K562 (cell line): ENCODE results near the gene AQP2. TPM values are rescaled to one million over a fixed set of nuclear protein-coding genes. Genes with fewer than 3 reads are reported as not detected.

Experiments used
- CCAR2 ChIP-seq: fragments of 200-400 bp; formaldehyde crosslinking; IDR thresholded peaks from 2 replicates; pipeline ENCODE4 v1.6.1; 2017; ENCODE audit warnings: mild to moderate bottlenecking, low read depth, low read length
- FOXA3 ChIP-seq, 2 experiments: fragments of 450-650 bp in 1 of 2; sonication (generic) in 1 of 2; formaldehyde crosslinking; IDR thresholded peaks in 1 of 2; conservative IDR thresholded peaks in 1 of 2; 2 replicates each; pipeline versions ENCODE4 v1.4.0 to v1.8.0; 2020 to 2022; ENCODE audit warnings: mild to moderate bottlenecking in 2 of 2, missing genetic modification reagents in 1 of 2
- KDM1A ChIP-seq, 2 experiments: fragments of 450-650 bp; IDR thresholded peaks; 2 replicates each; pipeline ENCODE4 v1.6.1; 2016; ENCODE audit warnings: mild to moderate bottlenecking in 2 of 2
- LEF1 ChIP-seq: fragments of 450-650 bp; IDR thresholded peaks from 2 replicates; pipeline ENCODE4 v1.6.1; 2016; ENCODE audit warnings: mild to moderate bottlenecking
- MAFF ChIP-seq: IDR thresholded peaks from 2 replicates; pipeline ENCODE4 v1.6.1; 2012; ENCODE audit warnings: low read length, improper control_type of control experiment
- SMARCA5 ChIP-seq: fragments of 450-650 bp; IDR thresholded peaks from 2 replicates; pipeline ENCODE4 v1.6.1; 2016
- ZFP36 ChIP-seq: fragments of 150-350 bp; IDR thresholded peaks from 2 replicates; pipeline ENCODE4 v1.6.1; 2018; ENCODE audit warnings: low read length, low read depth; ENCODE audit not compliant: partially characterized antibody
- ZNF184 ChIP-seq: sonication (generic); formaldehyde crosslinking; IDR thresholded peaks from 2 replicates; pipeline ENCODE4 v1.5.0; 2020; ENCODE audit warnings: missing genetic modification reagents
- ZNF764 ChIP-seq: fragments of 250-450 bp; sonication (Bioruptor Pico); IDR thresholded peaks from 2 replicates; pipeline ENCODE4 v1.4.0; 2020; ENCODE audit warnings: low read depth, mild to moderate bottlenecking, moderate library complexity
- polyA plus RNA-seq, 8 experiments: library from polyadenylated mRNA; depleted of rRNA in 4 of 8; stranded (reverse) in 5 of 8; unstranded in 3 of 8; fragments of >200 nt; fragmentation: Nextera tagmentation in 2 of 8; fragmentation: Illumina TruSeq in 1 of 8; extraction: Ambion mirVana in 2 of 8; extraction: Trizol in 1 of 8; gene quantifications; 2 replicates each; pipeline versions ENCODE4 v1.2.1 to v1.2.3, GENCODE V29; 2011 to 2014; ENCODE audit warnings: inconsistent platforms in 1 of 8, missing spikeins in 1 of 8
- total RNA-seq, 7 experiments: library from RNA; depleted of rRNA in 6 of 7; stranded (reverse); fragments of >200 nt in 6 of 7; fragmentation: Illumina TruSeq in 2 of 7; extraction: Trizol in 2 of 7; gene quantifications; 2 replicates each; pipeline versions ENCODE4 v1.2.1 to v1.2.3, GENCODE V29; 2011 to 2021; ENCODE audit warnings: low replicate concordance in 1 of 7
- TF ChIP-seq, protein P1 (sequence below): IDR thresholded peaks from 2 replicates; pipeline ENCODE4 v1.6.1; 2016; ENCODE audit warnings: missing genetic modification characterization, missing compliant biosample characterization
- TF ChIP-seq, protein P2 (sequence below), 2 experiments: fragments of 200-800 bp in 1 of 2; sonication (Bioruptor generic) in 1 of 2; sonication (generic) in 1 of 2; formaldehyde crosslinking in 1 of 2; IDR thresholded peaks in 1 of 2; conservative IDR thresholded peaks in 1 of 2; 2 replicates each; pipeline versions ENCODE4 v1.5.0 to v1.6.1; 2016 to 2020; ENCODE audit warnings: missing compliant biosample characterization in 1 of 2, missing genetic modification characterization in 1 of 2, missing genetic modification reagents in 1 of 2
- TF ChIP-seq, protein P3 (sequence below): fragments of 450-650 bp; IDR thresholded peaks from 2 replicates; pipeline ENCODE4 v1.6.1; 2016
- TF ChIP-seq, protein P4 (sequence below): sonication (generic); formaldehyde crosslinking; IDR thresholded peaks from 2 replicates; pipeline ENCODE4 v1.8.0; 2022; ENCODE audit warnings: missing genetic modification reagents, mild to moderate bottlenecking, borderline replicate concordance
- TF ChIP-seq, protein P5 (sequence below): sonication (generic); formaldehyde crosslinking; IDR thresholded peaks from 2 replicates; pipeline ENCODE4 v1.8.1; 2023; ENCODE audit warnings: mild to moderate bottlenecking, missing genetic modification reagents
- TF ChIP-seq, protein P6 (sequence below): fragments of 450-650 bp; IDR thresholded peaks from 2 replicates; pipeline ENCODE4 v1.6.1; 2016; ENCODE audit warnings: mild to moderate bottlenecking

Gene AQP2
- total and polyA plus RNA-seq, 9 of the 15 experiments (the other 6 are each of a cell fraction or from before 2014, with no cell fraction given), result not detected

DNA sequence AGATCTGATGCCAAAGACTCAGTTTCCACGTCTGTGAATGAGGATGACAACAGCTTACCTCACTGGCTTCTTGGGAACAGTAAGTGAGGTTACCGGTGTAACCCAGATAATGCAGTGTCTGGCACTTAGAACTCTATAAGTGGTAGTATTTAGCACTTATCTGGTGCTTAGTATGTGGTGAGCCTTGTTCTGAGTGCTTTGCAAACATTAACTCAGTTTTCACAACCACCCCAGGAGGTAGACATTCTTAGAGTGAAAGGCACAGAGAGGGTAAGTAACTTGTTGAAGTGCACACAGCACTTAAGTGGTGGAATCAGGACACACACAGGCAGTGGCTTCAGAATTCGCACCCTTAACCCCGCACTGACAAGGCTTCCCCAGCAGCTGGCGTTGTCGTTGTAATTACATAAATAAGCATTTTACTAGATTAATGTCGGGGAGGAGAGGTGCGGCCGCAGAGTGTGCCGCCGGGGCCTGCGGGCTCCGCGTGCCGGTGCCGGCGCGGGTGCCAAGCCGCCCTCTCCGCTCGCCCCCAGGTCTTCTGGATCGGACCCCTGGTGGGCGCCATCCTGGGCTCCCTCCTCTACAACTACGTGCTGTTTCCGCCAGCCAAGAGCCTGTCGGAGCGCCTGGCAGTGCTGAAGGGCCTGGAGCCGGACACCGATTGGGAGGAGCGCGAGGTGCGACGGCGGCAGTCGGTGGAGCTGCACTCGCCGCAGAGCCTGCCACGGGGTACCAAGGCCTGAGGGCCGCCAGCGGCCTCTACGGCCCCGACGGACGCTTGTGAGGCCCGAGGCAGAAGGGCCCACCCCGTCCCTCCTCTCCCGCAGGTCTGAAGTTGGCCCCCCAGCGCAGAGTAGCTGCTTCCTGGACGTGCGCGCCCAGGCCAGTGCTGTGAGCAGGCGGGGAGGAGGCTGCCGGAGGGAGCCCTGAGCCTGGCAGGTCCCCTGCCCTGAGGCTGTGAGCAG lies 4.6 kb downstream of the AQP2 start (continued):
- TF ChIP-seq, protein P1, sequence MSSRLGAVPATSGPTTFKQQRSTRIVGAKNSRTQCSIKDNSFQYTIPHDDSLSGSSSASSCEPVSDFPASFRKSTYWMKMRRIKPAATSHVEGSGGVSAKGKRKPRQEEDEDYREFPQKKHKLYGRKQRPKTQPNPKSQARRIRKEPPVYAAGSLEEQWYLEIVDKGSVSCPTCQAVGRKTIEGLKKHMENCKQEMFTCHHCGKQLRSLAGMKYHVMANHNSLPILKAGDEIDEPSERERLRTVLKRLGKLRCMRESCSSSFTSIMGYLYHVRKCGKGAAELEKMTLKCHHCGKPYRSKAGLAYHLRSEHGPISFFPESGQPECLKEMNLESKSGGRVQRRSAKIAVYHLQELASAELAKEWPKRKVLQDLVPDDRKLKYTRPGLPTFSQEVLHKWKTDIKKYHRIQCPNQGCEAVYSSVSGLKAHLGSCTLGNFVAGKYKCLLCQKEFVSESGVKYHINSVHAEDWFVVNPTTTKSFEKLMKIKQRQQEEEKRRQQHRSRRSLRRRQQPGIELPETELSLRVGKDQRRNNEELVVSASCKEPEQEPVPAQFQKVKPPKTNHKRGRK (tag), result no peak
- TF ChIP-seq MAFF, result no peak
- TF ChIP-seq KDM1A (IDR thresholded peaks at IDR 0.05), result peak in 1 of 2 experiments; percentile 34; a peak in 1 of 4 replicates
- TF ChIP-seq, protein P2, sequence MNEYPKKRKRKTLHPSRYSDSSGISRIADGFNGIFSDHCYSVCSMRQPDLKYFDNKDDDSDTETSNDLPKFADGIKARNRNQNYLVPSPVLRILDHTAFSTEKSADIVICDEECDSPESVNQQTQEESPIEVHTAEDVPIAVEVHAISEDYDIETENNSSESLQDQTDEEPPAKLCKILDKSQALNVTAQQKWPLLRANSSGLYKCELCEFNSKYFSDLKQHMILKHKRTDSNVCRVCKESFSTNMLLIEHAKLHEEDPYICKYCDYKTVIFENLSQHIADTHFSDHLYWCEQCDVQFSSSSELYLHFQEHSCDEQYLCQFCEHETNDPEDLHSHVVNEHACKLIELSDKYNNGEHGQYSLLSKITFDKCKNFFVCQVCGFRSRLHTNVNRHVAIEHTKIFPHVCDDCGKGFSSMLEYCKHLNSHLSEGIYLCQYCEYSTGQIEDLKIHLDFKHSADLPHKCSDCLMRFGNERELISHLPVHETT (CRISPR knock-in tag; conservative IDR thresholded peaks at IDR 0.05 in 1 of 2, IDR thresholded peaks at IDR 0.05 in 1 of 2), result no peak
- no peak for TF ChIP-seq CCAR2
- TF ChIP-seq, protein P3, sequence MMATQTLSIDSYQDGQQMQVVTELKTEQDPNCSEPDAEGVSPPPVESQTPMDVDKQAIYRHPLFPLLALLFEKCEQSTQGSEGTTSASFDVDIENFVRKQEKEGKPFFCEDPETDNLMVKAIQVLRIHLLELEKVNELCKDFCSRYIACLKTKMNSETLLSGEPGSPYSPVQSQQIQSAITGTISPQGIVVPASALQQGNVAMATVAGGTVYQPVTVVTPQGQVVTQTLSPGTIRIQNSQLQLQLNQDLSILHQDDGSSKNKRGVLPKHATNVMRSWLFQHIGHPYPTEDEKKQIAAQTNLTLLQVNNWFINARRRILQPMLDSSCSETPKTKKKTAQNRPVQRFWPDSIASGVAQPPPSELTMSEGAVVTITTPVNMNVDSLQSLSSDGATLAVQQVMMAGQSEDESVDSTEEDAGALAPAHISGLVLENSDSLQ, result no peak
- TF ChIP-seq, protein P4, sequence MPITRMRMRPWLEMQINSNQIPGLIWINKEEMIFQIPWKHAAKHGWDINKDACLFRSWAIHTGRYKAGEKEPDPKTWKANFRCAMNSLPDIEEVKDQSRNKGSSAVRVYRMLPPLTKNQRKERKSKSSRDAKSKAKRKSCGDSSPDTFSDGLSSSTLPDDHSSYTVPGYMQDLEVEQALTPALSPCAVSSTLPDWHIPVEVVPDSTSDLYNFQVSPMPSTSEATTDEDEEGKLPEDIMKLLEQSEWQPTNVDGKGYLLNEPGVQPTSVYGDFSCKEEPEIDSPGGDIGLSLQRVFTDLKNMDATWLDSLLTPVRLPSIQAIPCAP, result no peak
- TF ChIP-seq LEF1, result no peak
- TF ChIP-seq, protein P5, sequence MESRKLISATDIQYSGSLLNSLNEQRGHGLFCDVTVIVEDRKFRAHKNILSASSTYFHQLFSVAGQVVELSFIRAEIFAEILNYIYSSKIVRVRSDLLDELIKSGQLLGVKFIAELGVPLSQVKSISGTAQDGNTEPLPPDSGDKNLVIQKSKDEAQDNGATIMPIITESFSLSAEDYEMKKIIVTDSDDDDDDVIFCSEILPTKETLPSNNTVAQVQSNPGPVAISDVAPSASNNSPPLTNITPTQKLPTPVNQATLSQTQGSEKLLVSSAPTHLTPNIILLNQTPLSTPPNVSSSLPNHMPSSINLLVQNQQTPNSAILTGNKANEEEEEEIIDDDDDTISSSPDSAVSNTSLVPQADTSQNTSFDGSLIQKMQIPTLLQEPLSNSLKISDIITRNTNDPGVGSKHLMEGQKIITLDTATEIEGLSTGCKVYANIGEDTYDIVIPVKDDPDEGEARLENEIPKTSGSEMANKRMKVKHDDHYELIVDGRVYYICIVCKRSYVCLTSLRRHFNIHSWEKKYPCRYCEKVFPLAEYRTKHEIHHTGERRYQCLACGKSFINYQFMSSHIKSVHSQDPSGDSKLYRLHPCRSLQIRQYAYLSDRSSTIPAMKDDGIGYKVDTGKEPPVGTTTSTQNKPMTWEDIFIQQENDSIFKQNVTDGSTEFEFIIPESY (CRISPR knock-in tag), result peak; percentile 70; the same call in 1 of the 2 replicates
- TF ChIP-seq ZFP36, result peak; percentile 79
- no peak for TF ChIP-seq ZNF184 (CRISPR knock-in tag)
- TF ChIP-seq SMARCA5, result 0 out of 2 replicates have a peak, but pooled peaks have one; percentile 29
- TF ChIP-seq, protein P6, sequence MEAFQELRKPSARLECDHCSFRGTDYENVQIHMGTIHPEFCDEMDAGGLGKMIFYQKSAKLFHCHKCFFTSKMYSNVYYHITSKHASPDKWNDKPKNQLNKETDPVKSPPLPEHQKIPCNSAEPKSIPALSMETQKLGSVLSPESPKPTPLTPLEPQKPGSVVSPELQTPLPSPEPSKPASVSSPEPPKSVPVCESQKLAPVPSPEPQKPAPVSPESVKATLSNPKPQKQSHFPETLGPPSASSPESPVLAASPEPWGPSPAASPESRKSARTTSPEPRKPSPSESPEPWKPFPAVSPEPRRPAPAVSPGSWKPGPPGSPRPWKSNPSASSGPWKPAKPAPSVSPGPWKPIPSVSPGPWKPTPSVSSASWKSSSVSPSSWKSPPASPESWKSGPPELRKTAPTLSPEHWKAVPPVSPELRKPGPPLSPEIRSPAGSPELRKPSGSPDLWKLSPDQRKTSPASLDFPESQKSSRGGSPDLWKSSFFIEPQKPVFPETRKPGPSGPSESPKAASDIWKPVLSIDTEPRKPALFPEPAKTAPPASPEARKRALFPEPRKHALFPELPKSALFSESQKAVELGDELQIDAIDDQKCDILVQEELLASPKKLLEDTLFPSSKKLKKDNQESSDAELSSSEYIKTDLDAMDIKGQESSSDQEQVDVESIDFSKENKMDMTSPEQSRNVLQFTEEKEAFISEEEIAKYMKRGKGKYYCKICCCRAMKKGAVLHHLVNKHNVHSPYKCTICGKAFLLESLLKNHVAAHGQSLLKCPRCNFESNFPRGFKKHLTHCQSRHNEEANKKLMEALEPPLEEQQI, result no peak
- no peak for TF ChIP-seq ZNF764 (CRISPR knock-in tag)
- TF ChIP-seq FOXA3 (CRISPR knock-in tag; conservative IDR thresholded peaks at IDR 0.05 in 1 of 2, IDR thresholded peaks at IDR 0.05 in 1 of 2), result no peak
